Endothelial cell (in vitro differentiated cells): ENCODE results near the gene RAB11FIP4. TPM values are rescaled to one million over a fixed set of nuclear protein-coding genes. Genes with fewer than 3 reads are reported as not detected.

ENCODE experiments used
- DNase-seq: peaks from one replicate; pipeline ENCODE4 v3.0.0; 2021; ENCODE audit warnings: low spot score
- H3K27ac Mint-ChIP-seq: one replicate; pipeline ENCODE4 v1.8.0; 2021; ENCODE audit warnings: mixed read lengths, inconsistent platforms; ENCODE audit not compliant: unreplicated experiment
- H3K27me3 Mint-ChIP-seq: one replicate; pipeline ENCODE4 v1.8.0; 2021; ENCODE audit warnings: mild to moderate bottlenecking, moderate library complexity, mixed read lengths, inconsistent platforms; ENCODE audit not compliant: unreplicated experiment
- H3K36me3 Mint-ChIP-seq: one replicate; pipeline ENCODE4 v1.8.0; 2021; ENCODE audit warnings: mild to moderate bottlenecking, low read depth, mixed read lengths, inconsistent platforms; ENCODE audit not compliant: unreplicated experiment
- H3K4me1 Mint-ChIP-seq: one replicate; pipeline ENCODE4 v1.8.0; 2021; ENCODE audit warnings: mild to moderate bottlenecking, mixed read lengths, inconsistent platforms; ENCODE audit not compliant: unreplicated experiment
- H3K4me3 Mint-ChIP-seq: one replicate; pipeline ENCODE4 v1.8.0; 2021; ENCODE audit warnings: mild to moderate bottlenecking, mixed read lengths, inconsistent platforms; ENCODE audit not compliant: unreplicated experiment
- H3K9me3 Mint-ChIP-seq: one replicate; pipeline ENCODE4 v1.8.0; 2021; ENCODE audit warnings: mixed read lengths, inconsistent platforms; ENCODE audit not compliant: unreplicated experiment
- CTCF ChIP-seq: fragments of 200-600 bp; sonication (generic); IDR thresholded peaks from one replicate; pipeline ENCODE4 v1.5.0; 2021; ENCODE audit warnings: antibody characterized with exemption; ENCODE audit not compliant: unreplicated experiment
- total RNA-seq: library from RNA; stranded (reverse); fragmentation: NEBNext Ultra II Directional; extraction: Animal tissue kit (Norgen Biotek cat#: 25700); gene quantifications from one replicate; pipeline ENCODE4 v1.2.1, GENCODE V29; 2021; ENCODE audit not compliant: unreplicated experiment

The RAB11FIP4 gene
- total RNA-seq, 1 donor from 2014 or later, result 0.92 TPM

- TF ChIP-seq CTCF, result no peak
- no peak overlapping the region for H3K4me3 Mint-ChIP-seq
- no peaks in the 10 kb centered on the region for H3K4me1 Mint-ChIP-seq
- H3K27me3 Mint-ChIP-seq, result no peaks in the 10 kb centered on the region
- DNase-seq, result no peak
- peaks cover 19% of the 10 kb centered on the region for H3K36me3 Mint-ChIP-seq
- no peaks in the 10 kb centered on the region for H3K9me3 Mint-ChIP-seq
- no peak overlapping the region for H3K27ac Mint-ChIP-seq
Observed at GRCh38 chr17:31357839-31358394, 33.6 kb upstream of the RAB11FIP4 start.

GRCh38 chr17:31364012-31364411, 27.5 kb upstream of the RAB11FIP4 start:
- Mint-ChIP-seq H3K9me3 (no peaks in the 10 kb centered on the region), H3K4me1 (no peaks in the 10 kb centered on the region), H3K27me3 (no peaks in the 10 kb centered on the region), H3K4me3 (no peak overlapping the region), H3K27ac (no peak overlapping the region), H3K36me3 (peaks cover 7% of the 10 kb centered on the region)
- DNase-seq, result no peak
- TF ChIP-seq CTCF, result no peak

GRCh38 chr17:31366088-31366487, 25.4 kb upstream of the RAB11FIP4 start:
- no peak overlapping the region for H3K27ac Mint-ChIP-seq
- peaks cover 3% of the 10 kb centered on the region for H3K36me3 Mint-ChIP-seq
- no peak for TF ChIP-seq CTCF
- no peak overlapping the region for H3K4me3 Mint-ChIP-seq
- no peaks in the 10 kb centered on the region for H3K4me1 Mint-ChIP-seq
- H3K27me3 Mint-ChIP-seq, result no peaks in the 10 kb centered on the region
- no peaks in the 10 kb centered on the region for H3K9me3 Mint-ChIP-seq
- DNase-seq, result no peak

- H3K27ac Mint-ChIP-seq, result no peak overlapping the region
- TF ChIP-seq CTCF, result no peak
- no peak overlapping the region for H3K4me3 Mint-ChIP-seq
- no peaks in the 10 kb centered on the region for H3K27me3 Mint-ChIP-seq
- H3K4me1 Mint-ChIP-seq, result no peaks in the 10 kb centered on the region
- H3K9me3 Mint-ChIP-seq, result no peaks in the 10 kb centered on the region
- H3K36me3 Mint-ChIP-seq, result peaks cover 6% of the 10 kb centered on the region
- DNase-seq, result no peak
Observed at GRCh38 chr17:31369266-31369665, 22.2 kb upstream of the RAB11FIP4 start.

GRCh38 chr17:31371511-31372097, 19.9 kb upstream of the RAB11FIP4 start:
- no peak for TF ChIP-seq CTCF
- Mint-ChIP-seq H3K27me3 (no peaks in the 10 kb centered on the region), H3K27ac (no peak overlapping the region), H3K9me3 (no peaks in the 10 kb centered on the region), H3K36me3 (peaks cover 7% of the 10 kb centered on the region), H3K4me1 (no peaks in the 10 kb centered on the region), H3K4me3 (no peak overlapping the region)
- no peak for DNase-seq
